ENCODE data around the gene KIAA0825.

DNA sequence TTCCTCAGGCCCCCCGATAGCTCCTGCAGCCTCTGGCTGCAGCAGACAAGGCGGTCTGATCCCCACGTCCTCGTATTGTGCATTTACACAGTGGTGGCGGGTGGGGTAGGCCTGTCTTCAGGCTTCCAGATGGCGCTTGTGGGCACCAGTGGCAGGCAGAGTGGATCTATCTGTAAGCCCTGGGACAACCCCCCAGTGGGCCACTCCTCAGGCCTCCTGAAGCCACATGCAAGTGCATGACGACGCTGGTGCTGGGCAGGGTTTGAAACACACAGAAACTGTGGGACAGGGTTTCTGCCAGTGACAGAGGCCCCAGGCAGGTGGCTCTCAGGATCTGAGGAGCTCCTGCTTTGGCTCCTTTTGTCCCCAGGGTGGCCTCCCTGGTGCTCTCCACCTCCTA lies 42.1 kb upstream of the KIAA0825 start:
- TF ChIP-seq MAX (IDR thresholded peaks at IDR 0.05; ENCODE audit: low read depth, low read length), result no peak
- TF ChIP-seq, protein P1, sequence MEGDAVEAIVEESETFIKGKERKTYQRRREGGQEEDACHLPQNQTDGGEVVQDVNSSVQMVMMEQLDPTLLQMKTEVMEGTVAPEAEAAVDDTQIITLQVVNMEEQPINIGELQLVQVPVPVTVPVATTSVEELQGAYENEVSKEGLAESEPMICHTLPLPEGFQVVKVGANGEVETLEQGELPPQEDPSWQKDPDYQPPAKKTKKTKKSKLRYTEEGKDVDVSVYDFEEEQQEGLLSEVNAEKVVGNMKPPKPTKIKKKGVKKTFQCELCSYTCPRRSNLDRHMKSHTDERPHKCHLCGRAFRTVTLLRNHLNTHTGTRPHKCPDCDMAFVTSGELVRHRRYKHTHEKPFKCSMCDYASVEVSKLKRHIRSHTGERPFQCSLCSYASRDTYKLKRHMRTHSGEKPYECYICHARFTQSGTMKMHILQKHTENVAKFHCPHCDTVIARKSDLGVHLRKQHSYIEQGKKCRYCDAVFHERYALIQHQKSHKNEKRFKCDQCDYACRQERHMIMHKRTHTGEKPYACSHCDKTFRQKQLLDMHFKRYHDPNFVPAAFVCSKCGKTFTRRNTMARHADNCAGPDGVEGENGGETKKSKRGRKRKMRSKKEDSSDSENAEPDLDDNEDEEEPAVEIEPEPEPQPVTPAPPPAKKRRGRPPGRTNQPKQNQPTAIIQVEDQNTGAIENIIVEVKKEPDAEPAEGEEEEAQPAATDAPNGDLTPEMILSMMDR (IDR thresholded peaks at IDR 0.05; ENCODE audit: low read depth, low read length), result no peak
